Breast epithelium (tissue), 4 donors: ENCODE results near the gene ARPIN. TPM values are rescaled to one million over a fixed set of nuclear protein-coding genes. Genes with fewer than 3 reads are reported as not detected.
A peak's percentile ranks its signal among the peaks of the same experiment; 100 is the strongest.
"Not testable (repeated sequence)": the region's sequence is repeated elsewhere in the genome, so short reads cannot be mapped to it uniquely, and the experiment has no call there.

Source experiments
- DNase-seq, 2 donors: peaks; one replicate each; pipeline ENCODE4 v3.0.0-alpha.2; 2019; ENCODE audit warnings: low spot score in 2 of 2
- H3K27ac ChIP-seq, 2 donors: fragments of 200-600 bp; sonication (generic) in 1 of 2; one replicate each; pipeline ENCODE4 v1.5.1; 2016 to 2019; ENCODE audit warnings: mild to moderate bottlenecking in 1 of 2
- H3K27me3 ChIP-seq, 2 donors: fragments of 200-600 bp; sonication (generic) in 1 of 2; one replicate each; pipeline versions ENCODE4 v1.5.1 to v1.6.0; 2017 to 2019; ENCODE audit warnings: control low read depth in 1 of 2, mild to moderate bottlenecking in 1 of 2
- H3K36me3 ChIP-seq: fragments of 200-600 bp; one replicate; pipeline ENCODE4 v1.5.1; 2019
- H3K4me1 ChIP-seq, 2 donors: fragments of 200-600 bp; sonication (generic); one replicate each; pipeline ENCODE4 v1.5.1; 2016 to 2019; ENCODE audit warnings: control low read depth in 1 of 2
- H3K4me3 ChIP-seq, 3 donors: fragments of 200-600 bp; sonication (generic); 1 replicate in 2 of 3; 2 replicates in 1 of 3; pipeline ENCODE4 v1.5.1; 2016 to 2019; ENCODE audit warnings: mild to moderate bottlenecking in 3 of 3, moderate library complexity in 2 of 3
- H3K9me3 ChIP-seq, 2 donors: fragments of 200-600 bp; sonication (generic) in 1 of 2; one replicate each; pipeline ENCODE4 v1.5.1; 2016 to 2019; ENCODE audit warnings: control low read depth in 1 of 2
- POLR2A ChIP-seq: fragments of 450-650 bp; IDR thresholded peaks from one replicate; pipeline ENCODE4 v1.6.1; 2016; ENCODE audit warnings: antibody characterized with exemption, mild to moderate bottlenecking, moderate library complexity
- POLR2AphosphoS5 ChIP-seq, 3 donors: sonication (generic); formaldehyde crosslinking; IDR thresholded peaks; one replicate each; pipeline ENCODE4 v1.6.1; 2017; ENCODE audit warnings: antibody characterized with exemption in 3 of 3
- intact Hi-C: fragments of 100-400 bp; cut with DNase I; formaldehyde crosslinking; loops from one replicate; pipeline ENCODE4 v1.15.1; 2023; ENCODE audit warnings: low total_unique reads
- total RNA-seq, 3 donors: library from RNA; depleted of rRNA; stranded (reverse); fragments of >200 nt; gene quantifications; one replicate each; pipeline ENCODE4 v1.1.0, GENCODE V29; 2016
- TF ChIP-seq, protein P1 (sequence below), 3 donors: fragments of 450-650 bp; IDR thresholded peaks; one replicate each; pipeline ENCODE4 v1.5.1; 2016 to 2017; ENCODE audit warnings: antibody characterized with exemption in 3 of 3, mild to moderate bottlenecking in 3 of 3, moderate library complexity in 3 of 3

The ARPIN gene
- total RNA-seq: 10 to 100 TPM; 14.6 to 22.3 (median 17.0) TPM

DNA sequence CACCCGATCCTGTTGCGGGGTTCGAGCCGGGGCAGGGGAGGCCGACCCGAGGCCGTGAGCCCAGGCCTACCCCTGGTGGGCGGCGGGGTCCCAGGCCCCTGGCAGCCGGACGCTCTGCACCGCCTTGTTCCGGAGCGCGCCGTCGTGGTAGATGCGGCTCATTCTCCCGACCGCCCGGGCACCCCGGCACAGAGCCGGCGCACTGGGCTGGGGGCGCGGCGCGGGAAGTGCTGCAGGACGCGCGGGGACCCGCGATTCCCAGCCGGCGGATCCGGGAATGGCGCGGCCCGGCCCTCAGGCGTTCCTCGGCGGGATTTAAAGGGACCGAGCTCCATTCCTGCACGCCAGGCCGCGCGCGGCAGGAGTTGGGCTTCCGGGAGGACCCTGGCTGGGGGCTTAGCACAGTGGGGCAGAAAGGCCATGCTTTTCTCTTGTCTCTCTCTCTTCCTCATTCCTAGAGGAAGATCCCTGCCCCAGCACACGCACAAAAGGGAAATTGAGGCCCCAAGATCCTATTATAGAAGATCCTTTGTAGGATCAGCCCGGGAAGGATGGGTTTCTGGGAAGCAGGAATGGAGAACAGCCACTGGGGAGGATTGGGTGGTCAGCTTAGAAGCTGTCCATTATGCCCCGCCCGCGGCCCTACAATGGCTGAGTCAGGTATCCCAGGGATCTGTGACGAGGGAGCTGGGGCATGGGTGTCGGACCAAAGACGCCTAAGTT lies at the start of gene ARPIN:
Gene ARPIN (minus strand): TSS at position 279 of the 723 bp plus-strand sequence. CDS start 117 bp downstream, at position 162.
- no peaks in the 10 kb centered on the region for H3K4me1 ChIP-seq
- TF ChIP-seq, protein P1, sequence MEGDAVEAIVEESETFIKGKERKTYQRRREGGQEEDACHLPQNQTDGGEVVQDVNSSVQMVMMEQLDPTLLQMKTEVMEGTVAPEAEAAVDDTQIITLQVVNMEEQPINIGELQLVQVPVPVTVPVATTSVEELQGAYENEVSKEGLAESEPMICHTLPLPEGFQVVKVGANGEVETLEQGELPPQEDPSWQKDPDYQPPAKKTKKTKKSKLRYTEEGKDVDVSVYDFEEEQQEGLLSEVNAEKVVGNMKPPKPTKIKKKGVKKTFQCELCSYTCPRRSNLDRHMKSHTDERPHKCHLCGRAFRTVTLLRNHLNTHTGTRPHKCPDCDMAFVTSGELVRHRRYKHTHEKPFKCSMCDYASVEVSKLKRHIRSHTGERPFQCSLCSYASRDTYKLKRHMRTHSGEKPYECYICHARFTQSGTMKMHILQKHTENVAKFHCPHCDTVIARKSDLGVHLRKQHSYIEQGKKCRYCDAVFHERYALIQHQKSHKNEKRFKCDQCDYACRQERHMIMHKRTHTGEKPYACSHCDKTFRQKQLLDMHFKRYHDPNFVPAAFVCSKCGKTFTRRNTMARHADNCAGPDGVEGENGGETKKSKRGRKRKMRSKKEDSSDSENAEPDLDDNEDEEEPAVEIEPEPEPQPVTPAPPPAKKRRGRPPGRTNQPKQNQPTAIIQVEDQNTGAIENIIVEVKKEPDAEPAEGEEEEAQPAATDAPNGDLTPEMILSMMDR (IDR thresholded peaks at IDR 0.05): no peak
- TF ChIP-seq POLR2AphosphoS5 (IDR thresholded peaks at IDR 0.05) (no peak), POLR2A (no peak)
- DNase-seq: peak in 1 of 2 donors; percentile 61
- no peaks in the 10 kb centered on the region for H3K27me3 ChIP-seq
- no peaks in the 10 kb centered on the region for H3K9me3 ChIP-seq
- no peaks in the 10 kb centered on the region for H3K36me3 ChIP-seq
- H3K4me3 ChIP-seq: peak within 1 kb of the TSS; percentile 83 to 98 (median 85)
- intact Hi-C loops: no loop called here
- H3K27ac ChIP-seq: peak within 1 kb of the TSS; percentile 54 to 84

DNA sequence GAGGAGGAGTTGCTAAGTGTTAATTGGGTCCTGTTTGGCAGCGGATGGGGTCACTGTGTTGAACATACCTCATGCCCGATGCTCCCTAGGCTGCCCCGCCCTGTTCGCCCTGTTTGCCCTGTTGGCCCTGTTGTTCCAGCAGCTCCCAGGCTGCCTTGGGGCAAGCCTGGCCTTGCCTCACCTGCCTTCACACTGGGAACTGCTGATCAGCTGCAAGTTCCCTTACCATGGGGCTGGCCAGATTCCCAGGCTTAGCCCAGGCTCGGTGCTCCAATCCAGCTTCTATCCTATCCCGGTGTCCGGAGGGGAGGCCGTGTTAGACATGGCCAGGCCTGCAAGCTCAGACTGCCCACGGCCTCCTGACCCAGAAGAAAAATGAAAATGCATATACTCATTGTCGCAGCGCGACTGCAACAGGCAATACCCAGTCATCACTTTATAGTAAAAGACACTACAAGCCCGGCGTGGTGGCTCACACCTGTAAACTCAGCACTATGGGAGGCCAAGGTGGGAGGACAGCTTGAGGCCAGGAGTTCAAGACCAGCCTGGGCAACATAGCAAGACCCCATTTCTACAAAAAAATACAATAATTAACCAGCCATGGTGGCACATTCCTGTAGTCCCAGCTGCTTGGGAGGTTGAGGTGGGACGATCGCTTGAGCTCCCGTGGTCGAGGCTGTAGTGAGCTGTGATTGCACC lies 45.5 kb upstream of the ARPIN start:
- TF ChIP-seq, protein P1 (IDR thresholded peaks at IDR 0.05): no peak
- TF ChIP-seq POLR2AphosphoS5 (IDR thresholded peaks at IDR 0.05): peak in 1 of 3 donors; percentile 65
- TF ChIP-seq POLR2A: no peak
- intact Hi-C loops: loop anchor here (10.0 kb wide), 1 partner anchor 1747 kb away; no protein-coding TSS in a partner anchor
- peak overlapping the region; percentile 7 to 59 for H3K27ac ChIP-seq

DNA sequence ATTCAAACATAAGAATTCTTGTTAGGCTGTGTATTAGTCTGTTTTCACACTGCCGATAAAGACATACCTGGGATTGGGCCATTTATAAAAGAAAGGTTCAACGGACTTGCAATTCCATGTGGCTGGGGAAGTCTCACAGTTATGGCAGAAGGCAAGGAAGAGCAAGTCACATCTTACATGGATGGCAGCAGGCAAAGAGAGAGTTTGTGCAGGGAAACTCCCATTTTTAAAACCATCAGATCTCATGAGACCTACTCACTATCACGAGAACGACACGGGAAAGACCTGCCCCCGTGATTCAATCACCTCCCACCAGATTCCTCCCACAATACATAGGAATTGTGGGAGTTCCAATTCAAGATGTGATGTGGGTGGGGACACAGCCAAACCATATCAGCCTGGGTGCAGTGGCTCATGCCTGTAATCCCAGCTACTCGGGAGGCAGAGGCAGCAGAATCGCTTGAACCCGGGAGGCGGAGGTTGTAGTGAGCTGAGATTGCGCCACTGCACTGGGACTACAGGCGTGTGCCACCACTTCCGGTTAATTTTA lies 42.8 kb upstream of the ARPIN start:
- not testable (repeated sequence) for H3K4me1 ChIP-seq, H3K9me3 ChIP-seq, H3K27ac ChIP-seq, H3K4me3 ChIP-seq, H3K27me3 ChIP-seq, DNase-seq, H3K36me3 ChIP-seq
- intact Hi-C loops: loop anchor here (10.0 kb wide), 1 partner anchor 1749 kb away; no protein-coding TSS in a partner anchor

More for the DNA sequence above, 45.5 kb upstream of the ARPIN start:
- Histone ChIP-seq H3K27me3 (no peaks in the 10 kb centered on the region), H3K4me1 (peaks cover 0 to 5% of the 10 kb centered on the region in 2 donors), H3K9me3 (no peaks in the 10 kb centered on the region), H3K36me3 (no peaks in the 10 kb centered on the region), H3K4me3 (no peak overlapping the region)
- peak; percentile 70 for DNase-seq

DNA sequence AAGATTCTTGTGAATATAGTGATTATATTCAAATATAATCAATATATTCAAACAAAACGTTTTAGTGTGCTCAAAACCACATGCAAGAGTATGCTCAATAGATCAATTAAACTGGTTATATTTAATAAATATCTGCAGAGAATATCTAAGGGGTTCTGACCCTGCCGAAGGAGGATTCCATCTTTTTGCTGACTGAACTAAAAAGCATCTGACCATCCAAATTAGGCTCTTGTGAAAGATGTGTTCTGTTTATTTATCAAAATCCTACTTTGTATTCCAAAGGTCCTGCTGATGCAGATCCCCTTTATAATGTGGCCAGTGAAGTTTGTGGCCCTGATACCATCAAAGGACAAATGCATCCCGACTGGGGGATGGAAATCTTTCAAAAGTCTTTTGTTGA lies 41.8 kb upstream of the ARPIN start:
- TF ChIP-seq POLR2AphosphoS5 (IDR thresholded peaks at IDR 0.05) (no peak), POLR2A (no peak)
- TF ChIP-seq, protein P1 (IDR thresholded peaks at IDR 0.05): no peak
- Histone ChIP-seq H3K27me3 (no peaks in the 10 kb centered on the region), H3K9me3 (no peaks in the 10 kb centered on the region), H3K27ac (no peak overlapping the region), H3K4me3 (no peak overlapping the region), H3K36me3 (no peaks in the 10 kb centered on the region), H3K4me1 (peaks cover 0 to 5% of the 10 kb centered on the region in 2 donors)
- no peak for DNase-seq
- intact Hi-C loops: loop anchor here (10.0 kb wide), 1 partner anchor 1750 kb away; no protein-coding TSS in a partner anchor

DNA sequence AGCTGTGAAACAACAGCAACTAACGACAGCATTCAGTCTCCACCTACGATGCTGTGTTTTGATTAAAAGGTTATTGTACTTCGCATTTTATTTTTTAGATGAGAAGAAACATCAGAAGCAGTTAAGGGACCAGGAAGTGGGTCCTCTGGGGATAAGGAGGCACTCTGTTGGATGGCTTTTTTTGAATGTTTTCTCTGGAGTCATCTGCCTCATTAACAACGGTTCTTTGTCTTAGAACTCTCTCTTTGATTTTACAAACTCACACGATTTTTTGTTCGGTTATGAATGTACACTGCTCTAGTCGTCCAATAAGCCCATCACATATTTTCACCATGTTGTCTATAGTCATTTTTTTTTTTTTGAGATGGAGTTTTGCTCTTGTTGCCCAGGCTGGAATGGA lies 36.0 kb upstream of the ARPIN start:
- H3K27me3 ChIP-seq: no peaks in the 10 kb centered on the region
- no peaks in the 10 kb centered on the region for H3K36me3 ChIP-seq
- H3K4me1 ChIP-seq: no peaks in the 10 kb centered on the region
- no peak overlapping the region for H3K27ac ChIP-seq
- intact Hi-C loops: no loop called here
- DNase-seq: no peak
- TF ChIP-seq POLR2AphosphoS5 (IDR thresholded peaks at IDR 0.05) (no peak), POLR2A (no peak)
- TF ChIP-seq, protein P1 (IDR thresholded peaks at IDR 0.05): no peak
- H3K4me3 ChIP-seq: no peak overlapping the region
- no peaks in the 10 kb centered on the region for H3K9me3 ChIP-seq
